Spinal cord (tissue), 10 donors: ENCODE measurements around the gene SCYGR7. TPM values are rescaled to one million over a fixed set of nuclear protein-coding genes. Genes with fewer than 3 reads are reported as not detected.
"Not testable (repeated sequence)": the region's sequence is repeated elsewhere in the genome, so short reads cannot be mapped to it uniquely, and the experiment has no call there.

Experiments
- DNase-seq, 6 donors: peaks; one replicate each; pipeline versions ENCODE4 v3.0.0 to v3.0.0-alpha.2; 2013 to 2015; ENCODE audit warnings: low spot score in 6 of 6, low read depth in 4 of 6
- H3K27ac ChIP-seq: one replicate; pipeline ENCODE4 v1.5.1; 2013; ENCODE audit warnings: low read depth, low read length, control low read depth
- H3K27me3 ChIP-seq: one replicate; pipeline ENCODE4 v1.6.1; 2013; ENCODE audit warnings: low read length; ENCODE audit not compliant: control insufficient read depth, insufficient read depth
- H3K36me3 ChIP-seq: one replicate; pipeline ENCODE4 v1.6.1; 2013; ENCODE audit warnings: low read length; ENCODE audit not compliant: control insufficient read depth, insufficient read depth
- H3K4me1 ChIP-seq: one replicate; pipeline ENCODE4 v1.6.1; 2013; ENCODE audit warnings: low read length; ENCODE audit not compliant: control insufficient read depth, insufficient read depth
- H3K4me3 ChIP-seq: one replicate; pipeline ENCODE4 v1.5.1; 2013; ENCODE audit warnings: low read depth, low read length, control low read depth
- H3K9me3 ChIP-seq: one replicate; pipeline ENCODE4 v1.6.1; 2013; ENCODE audit warnings: low read length; ENCODE audit not compliant: control insufficient read depth, insufficient read depth
- WGBS: methylation state at CpG from one replicate; pipeline ENCODE4 v1.1.5; 2013; ENCODE audit warnings: missing lambda C conversion rate; ENCODE audit not compliant: insufficient coverage; 5-methylcytosine and 5-hydroxymethylcytosine counted together
- polyA plus RNA-seq, 2 donors: library from polyadenylated mRNA; unstranded; fragments of 120-200 nt; gene quantifications; one replicate each; pipeline ENCODE4 v1.2.1, GENCODE V29; 2013; ENCODE audit not compliant: insufficient read length in 2 of 2
- total RNA-seq, 2 donors: library from RNA; depleted of rRNA in 1 of 2; stranded (reverse); fragments of 120-200 nt in 1 of 2; fragments of >200 nt in 1 of 2; gene quantifications; one replicate each; pipeline versions ENCODE4 v1.2.3 to v1.2.4, GENCODE V29; 2013 to 2014
- donor health status: healthy.

Gene SCYGR7
- total and polyA plus RNA-seq, 4 donors = not detected

- no peaks in the 10 kb centered on the region for H3K9me3 ChIP-seq
- no peaks in the 10 kb centered on the region for H3K4me1 ChIP-seq
- no peak within 1 kb of the TSS for H3K27ac ChIP-seq
- 100% methylated on average over 2 of the region's 9 CpGs for WGBS
- no peaks in the 10 kb centered on the region for H3K27me3 ChIP-seq
- DNase-seq = no peak
- no peak within 1 kb of the TSS for H3K4me3 ChIP-seq
- H3K36me3 ChIP-seq = no peaks in the 10 kb centered on the region
These were observed 17.5 kb downstream of the SCYGR7 start, which contains the start of gene SCYGR8 for GRCh38 chr2:227745594-227745993. SCYGR8 (plus strand) TSS chr2:227745894; CDS start chr2:227745894, 0 bp downstream.

GRCh38 chr2:227748079-227748478, 19.9 kb downstream of the SCYGR7 start:
- Histone ChIP-seq H3K4me3 (no peak overlapping the region), H3K9me3 (no peaks in the 10 kb centered on the region), H3K4me1 (no peaks in the 10 kb centered on the region), H3K27ac (no peak overlapping the region), H3K36me3 (no peaks in the 10 kb centered on the region), H3K27me3 (no peaks in the 10 kb centered on the region)
- no peak for DNase-seq
- 58% methylated on average over 6 of the region's 6 CpGs for WGBS

GRCh38 chr2:227756261-227756660, 28.1 kb downstream of the SCYGR7 start:
- H3K4me3 ChIP-seq, DNase-seq, H3K36me3 ChIP-seq, H3K9me3 ChIP-seq, H3K27me3 ChIP-seq, H3K27ac ChIP-seq, H3K4me1 ChIP-seq: not testable (repeated sequence)
- WGBS = 100% methylated on average over 2 of the region's 4 CpGs

- no peak for DNase-seq
- no peaks in the 10 kb centered on the region for H3K36me3 ChIP-seq
- WGBS = 53% methylated on average over 13 of the region's 13 CpGs
- no peak overlapping the region for H3K27ac ChIP-seq
- H3K27me3 ChIP-seq = no peaks in the 10 kb centered on the region
- H3K4me3 ChIP-seq = no peak overlapping the region
- H3K9me3 ChIP-seq = no peaks in the 10 kb centered on the region
- H3K4me1 ChIP-seq = no peaks in the 10 kb centered on the region
These were observed 31.4 kb downstream of the SCYGR7 start for GRCh38 chr2:227759411-227760118.

GRCh38 chr2:227761740-227762476, 33.8 kb downstream of the SCYGR7 start:
- WGBS = no CpG with 5 or more reads among the region's 6 CpGs
- no peak for DNase-seq
- H3K27ac ChIP-seq = no peak overlapping the region
- no peaks in the 10 kb centered on the region for H3K27me3 ChIP-seq
- H3K9me3 ChIP-seq = no peaks in the 10 kb centered on the region
- no peaks in the 10 kb centered on the region for H3K4me1 ChIP-seq
- no peaks in the 10 kb centered on the region for H3K36me3 ChIP-seq
- H3K4me3 ChIP-seq = no peak overlapping the region

- H3K27ac ChIP-seq = no peak overlapping the region
- no peaks in the 10 kb centered on the region for H3K27me3 ChIP-seq
- H3K9me3 ChIP-seq = no peaks in the 10 kb centered on the region
- H3K36me3 ChIP-seq = peaks cover 2% of the 10 kb centered on the region
- H3K4me1 ChIP-seq = no peaks in the 10 kb centered on the region
- no peak overlapping the region for H3K4me3 ChIP-seq
- DNase-seq = no peak
- WGBS = no CpG with 5 or more reads among the region's 4 CpGs
These were observed 37.7 kb downstream of the SCYGR7 start for GRCh38 chr2:227765788-227766372.

- Histone ChIP-seq H3K36me3 (peaks cover 2% of the 10 kb centered on the region), H3K9me3 (no peaks in the 10 kb centered on the region), H3K27me3 (no peaks in the 10 kb centered on the region), H3K4me1 (no peaks in the 10 kb centered on the region), H3K4me3 (no peak overlapping the region), H3K27ac (no peak overlapping the region)
- DNase-seq = peak; percentile 40 to 91 (median 62)
- 4% methylated on average over 8 of the region's 11 CpGs for WGBS
These were observed 38.3 kb downstream of the SCYGR7 start for GRCh38 chr2:227766373-227766883.

GRCh38 chr2:227767830-227768229, 39.7 kb downstream of the SCYGR7 start:
- no peaks in the 10 kb centered on the region for H3K9me3 ChIP-seq
- no peak overlapping the region for H3K4me3 ChIP-seq
- no peaks in the 10 kb centered on the region for H3K4me1 ChIP-seq
- no peak for DNase-seq
- H3K27me3 ChIP-seq = no peaks in the 10 kb centered on the region
- no peak overlapping the region for H3K27ac ChIP-seq
- 95% methylated on average over 19 of the region's 22 CpGs for WGBS
- peaks cover 2% of the 10 kb centered on the region for H3K36me3 ChIP-seq

- Histone ChIP-seq H3K36me3 (peaks cover 2% of the 10 kb centered on the region), H3K9me3 (no peaks in the 10 kb centered on the region), H3K4me1 (no peaks in the 10 kb centered on the region), H3K27ac (no peak overlapping the region), H3K4me3 (no peak overlapping the region), H3K27me3 (no peaks in the 10 kb centered on the region)
- no CpG with 5 or more reads among the region's 5 CpGs for WGBS
- no peak for DNase-seq
These were observed 44.1 kb downstream of the SCYGR7 start for GRCh38 chr2:227772197-227772661.
